AG10803 (cell line): Measurements from ENCODE around the gene DOCK1.
"Not testable (repeated sequence)": the region's sequence is repeated elsewhere in the genome, so short reads cannot be mapped to it uniquely, and the experiment has no call there.

Experiments used
- DNase-seq: peaks from one replicate; pipeline ENCODE4 v3.0.0; 2010; ENCODE audit warnings: low read depth
- H3K4me3 ChIP-seq: 2 replicates; pipeline ENCODE4 v1.5.1; 2011; ENCODE audit warnings: mild to moderate bottlenecking, low read length, control low read depth
- TF ChIP-seq, protein P1 (sequence below): conservative IDR thresholded peaks from 2 replicates; pipeline ENCODE4 v1.5.1; 2011; ENCODE audit warnings: mild to moderate bottlenecking, low read length, control low read depth, inconsistent platforms

DOCK1 gene

GRCh38 chr10:126908729-126909128 is 3.5 kb downstream of the DOCK1 start:
- no peak overlapping the region for H3K4me3 ChIP-seq
- TF ChIP-seq, protein P1, sequence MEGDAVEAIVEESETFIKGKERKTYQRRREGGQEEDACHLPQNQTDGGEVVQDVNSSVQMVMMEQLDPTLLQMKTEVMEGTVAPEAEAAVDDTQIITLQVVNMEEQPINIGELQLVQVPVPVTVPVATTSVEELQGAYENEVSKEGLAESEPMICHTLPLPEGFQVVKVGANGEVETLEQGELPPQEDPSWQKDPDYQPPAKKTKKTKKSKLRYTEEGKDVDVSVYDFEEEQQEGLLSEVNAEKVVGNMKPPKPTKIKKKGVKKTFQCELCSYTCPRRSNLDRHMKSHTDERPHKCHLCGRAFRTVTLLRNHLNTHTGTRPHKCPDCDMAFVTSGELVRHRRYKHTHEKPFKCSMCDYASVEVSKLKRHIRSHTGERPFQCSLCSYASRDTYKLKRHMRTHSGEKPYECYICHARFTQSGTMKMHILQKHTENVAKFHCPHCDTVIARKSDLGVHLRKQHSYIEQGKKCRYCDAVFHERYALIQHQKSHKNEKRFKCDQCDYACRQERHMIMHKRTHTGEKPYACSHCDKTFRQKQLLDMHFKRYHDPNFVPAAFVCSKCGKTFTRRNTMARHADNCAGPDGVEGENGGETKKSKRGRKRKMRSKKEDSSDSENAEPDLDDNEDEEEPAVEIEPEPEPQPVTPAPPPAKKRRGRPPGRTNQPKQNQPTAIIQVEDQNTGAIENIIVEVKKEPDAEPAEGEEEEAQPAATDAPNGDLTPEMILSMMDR: no peak
- no peak for DNase-seq

- TF ChIP-seq, protein P1: no peak
- no peak for DNase-seq
Measured at GRCh38 chr10:126909147-126909546, 3.9 kb downstream of the DOCK1 start.

DNA sequence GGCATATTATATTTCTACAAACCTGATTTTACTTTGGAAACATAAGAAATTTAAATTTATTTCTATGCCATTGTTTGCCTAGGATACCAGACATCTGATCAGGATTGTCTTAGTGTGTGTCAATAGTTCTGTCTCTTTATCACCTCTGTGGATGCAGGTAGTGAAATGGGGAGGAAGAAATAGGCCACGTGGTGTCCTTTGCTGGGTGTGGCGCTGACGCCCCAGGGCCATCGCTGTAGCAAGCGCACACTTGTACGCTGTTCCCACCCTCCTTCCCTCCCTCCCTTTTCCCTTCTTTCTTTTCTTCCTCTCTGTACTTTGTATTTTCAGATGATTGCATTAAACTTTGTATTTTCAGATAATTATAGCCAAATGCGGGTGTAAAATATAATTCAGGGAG is 5.0 kb downstream of the DOCK1 start:
- H3K4me3 ChIP-seq: no peak overlapping the region
- TF ChIP-seq, protein P1: no peak
- no peak for DNase-seq

More at GRCh38 chr10:126909147-126909546, 3.9 kb downstream of the DOCK1 start:
- no peak overlapping the region for H3K4me3 ChIP-seq

- TF ChIP-seq, protein P1: no peak
- H3K4me3 ChIP-seq: no peak overlapping the region
- no peak for DNase-seq
Measured at GRCh38 chr10:126910798-126911197, 5.6 kb downstream of the DOCK1 start.

DNA sequence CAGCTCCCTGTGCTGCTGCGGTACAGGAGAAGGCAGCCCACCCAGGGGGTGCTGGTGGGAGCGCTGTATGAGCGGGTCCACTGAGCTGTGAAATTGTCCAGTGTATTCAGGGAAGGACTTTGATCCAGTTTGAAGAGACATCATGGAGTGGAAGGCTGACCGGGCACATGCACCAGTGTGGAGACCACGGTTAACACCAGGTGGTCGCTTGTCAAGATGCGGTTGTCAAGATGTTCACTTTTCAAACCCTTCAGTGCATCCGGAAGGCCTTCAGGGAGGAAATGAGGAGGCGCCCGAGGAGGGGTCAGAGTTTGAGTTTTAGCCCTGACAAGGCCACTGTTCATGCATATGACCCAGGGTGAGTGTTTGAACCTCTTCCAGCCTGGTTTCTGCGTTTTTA is 6.1 kb downstream of the DOCK1 start:
- TF ChIP-seq, protein P1: no peak
- no peak overlapping the region for H3K4me3 ChIP-seq
- no peak for DNase-seq

GRCh38 chr10:126913316-126913715 is 8.1 kb downstream of the DOCK1 start:
- no peak for DNase-seq
- no peak overlapping the region for H3K4me3 ChIP-seq
- TF ChIP-seq, protein P1: no peak

DNA sequence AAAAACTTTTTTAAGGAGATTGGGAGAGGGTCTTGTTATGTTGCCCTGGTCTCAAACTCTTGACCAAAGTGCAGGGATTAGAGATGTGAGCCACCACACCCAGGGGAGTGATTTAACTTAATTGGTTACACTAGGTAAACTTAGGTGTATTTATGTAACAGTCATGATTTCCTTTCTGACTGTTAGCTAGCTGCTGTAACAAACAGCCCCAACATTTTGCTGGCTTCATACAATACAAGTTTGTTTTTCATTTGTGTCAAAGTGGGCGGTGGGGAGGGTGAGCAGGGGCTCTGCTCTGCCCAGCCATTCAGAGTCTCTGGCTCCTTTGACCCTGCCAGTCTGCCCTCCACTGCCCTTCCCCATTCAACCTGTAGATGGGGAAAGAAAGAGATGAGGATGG is 9.3 kb downstream of the DOCK1 start:
- DNase-seq: no peak
- TF ChIP-seq, protein P1: no peak

DNA sequence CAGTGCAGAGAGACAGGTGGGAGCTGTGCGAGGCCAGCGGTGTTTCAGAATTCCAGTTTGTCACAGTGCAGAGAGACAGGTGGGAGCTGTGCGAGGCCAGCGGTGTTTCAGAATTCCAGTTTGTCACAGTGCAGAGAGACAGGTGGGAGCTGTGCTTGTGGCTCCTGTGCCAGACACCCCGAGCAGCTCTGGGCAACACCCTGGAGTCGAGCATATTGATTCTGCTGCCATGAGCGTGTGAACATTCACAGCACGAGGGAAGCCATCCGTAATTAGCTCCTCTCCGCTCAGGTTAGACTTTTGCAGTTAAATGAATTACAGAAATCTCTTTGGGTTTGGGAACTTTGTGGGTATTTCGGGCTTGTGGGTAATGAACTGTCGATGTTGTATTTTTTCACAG is 11.7 kb downstream of the DOCK1 start:
- not testable (repeated sequence) for DNase-seq, H3K4me3 ChIP-seq

More for the DNA sequence above, 9.3 kb downstream of the DOCK1 start:
- H3K4me3 ChIP-seq: no peak overlapping the region
